ENCODE measurements around the gene LZTS3.

LZTS3 gene

GRCh38 chr20:3203315-3204123 is 30.2 kb upstream of the LZTS3 start:
- peaks cover 6% of the 10 kb centered on the region for H3K4me1 ChIP-seq (ENCODE audit: control insufficient read depth, insufficient read depth, low read length)
- H3K9ac ChIP-seq (ENCODE audit: low read depth, low read length) = peak overlapping the region; percentile 85
- no peaks in the 10 kb centered on the region for H3K27me3 ChIP-seq (ENCODE audit: control insufficient read depth, insufficient read depth, low read length)
- H3K9me3 ChIP-seq (ENCODE audit: control insufficient read depth, insufficient read depth, low read length) = no peaks in the 10 kb centered on the region
- H3K27ac ChIP-seq (ENCODE audit: low read depth, low read length) = peak overlapping the region; percentile 96
- peak overlapping the region; percentile 94 for H3K4me3 ChIP-seq (ENCODE audit: low read depth, low read length)
- H3K36me3 ChIP-seq (ENCODE audit: control insufficient read depth, insufficient read depth, low read length) = peaks cover 30% of the 10 kb centered on the region

GRCh38 chr20:3202965-3203314 is 29.6 kb upstream of the LZTS3 start:
- Histone ChIP-seq H3K27me3 (ENCODE audit: control insufficient read depth, insufficient read depth, low read length) (no peaks in the 10 kb centered on the region), H3K36me3 (ENCODE audit: control insufficient read depth, insufficient read depth, low read length) (peaks cover 31% of the 10 kb centered on the region), H3K27ac (ENCODE audit: low read depth, low read length) (no peak overlapping the region), H3K9me3 (ENCODE audit: control insufficient read depth, insufficient read depth, low read length) (no peaks in the 10 kb centered on the region), H3K4me3 (ENCODE audit: low read depth, low read length) (peak overlapping the region; percentile 94), H3K9ac (ENCODE audit: low read depth, low read length) (no peak overlapping the region), H3K4me1 (ENCODE audit: control insufficient read depth, insufficient read depth, low read length) (peaks cover 6% of the 10 kb centered on the region)

- no peak overlapping the region for H3K27ac ChIP-seq (ENCODE audit: low read depth, low read length)
- H3K36me3 ChIP-seq (ENCODE audit: control insufficient read depth, insufficient read depth, low read length) = peaks cover 48% of the 10 kb centered on the region
- H3K27me3 ChIP-seq (ENCODE audit: control insufficient read depth, insufficient read depth, low read length) = no peaks in the 10 kb centered on the region
- no peak overlapping the region for H3K4me3 ChIP-seq (ENCODE audit: low read depth, low read length)
- no peaks in the 10 kb centered on the region for H3K9me3 ChIP-seq (ENCODE audit: control insufficient read depth, insufficient read depth, low read length)
- no peak overlapping the region for H3K9ac ChIP-seq (ENCODE audit: low read depth, low read length)
- H3K4me1 ChIP-seq (ENCODE audit: control insufficient read depth, insufficient read depth, low read length) = peaks cover 6% of the 10 kb centered on the region
Measured at GRCh38 chr20:3199976-3200755, 26.8 kb upstream of the LZTS3 start.

GRCh38 chr20:3199206-3199605 is 25.9 kb upstream of the LZTS3 start:
- no peaks in the 10 kb centered on the region for H3K9me3 ChIP-seq (ENCODE audit: control insufficient read depth, insufficient read depth, low read length)

GRCh38 chr20:3195590-3196237 is 22.4 kb upstream of the LZTS3 start:
- Histone ChIP-seq H3K27ac (ENCODE audit: low read depth, low read length) (no peak overlapping the region), H3K36me3 (ENCODE audit: control insufficient read depth, insufficient read depth, low read length) (peaks cover 80% of the 10 kb centered on the region), H3K9ac (ENCODE audit: low read depth, low read length) (no peak overlapping the region), H3K27me3 (ENCODE audit: control insufficient read depth, insufficient read depth, low read length) (no peaks in the 10 kb centered on the region), H3K9me3 (ENCODE audit: control insufficient read depth, insufficient read depth, low read length) (no peaks in the 10 kb centered on the region), H3K4me3 (ENCODE audit: low read depth, low read length) (no peak overlapping the region), H3K4me1 (ENCODE audit: control insufficient read depth, insufficient read depth, low read length) (no peaks in the 10 kb centered on the region)

More at GRCh38 chr20:3199206-3199605, 25.9 kb upstream of the LZTS3 start:
- H3K4me1 ChIP-seq (ENCODE audit: control insufficient read depth, insufficient read depth, low read length) = peaks cover 6% of the 10 kb centered on the region
- no peak overlapping the region for H3K4me3 ChIP-seq (ENCODE audit: low read depth, low read length)
- H3K36me3 ChIP-seq (ENCODE audit: control insufficient read depth, insufficient read depth, low read length) = peaks cover 58% of the 10 kb centered on the region
- H3K27me3 ChIP-seq (ENCODE audit: control insufficient read depth, insufficient read depth, low read length) = no peaks in the 10 kb centered on the region
- no peak overlapping the region for H3K27ac ChIP-seq (ENCODE audit: low read depth, low read length)
- H3K9ac ChIP-seq (ENCODE audit: low read depth, low read length) = no peak overlapping the region

GRCh38 chr20:3194617-3195280 is 21.4 kb upstream of the LZTS3 start:
- H3K27me3 ChIP-seq (ENCODE audit: control insufficient read depth, insufficient read depth, low read length) = no peaks in the 10 kb centered on the region
- no peak overlapping the region for H3K9ac ChIP-seq (ENCODE audit: low read depth, low read length)
- H3K27ac ChIP-seq (ENCODE audit: low read depth, low read length) = no peak overlapping the region
- H3K4me3 ChIP-seq (ENCODE audit: low read depth, low read length) = no peak overlapping the region
- peaks cover 80% of the 10 kb centered on the region for H3K36me3 ChIP-seq (ENCODE audit: control insufficient read depth, insufficient read depth, low read length)
- no peaks in the 10 kb centered on the region for H3K4me1 ChIP-seq (ENCODE audit: control insufficient read depth, insufficient read depth, low read length)
- H3K9me3 ChIP-seq (ENCODE audit: control insufficient read depth, insufficient read depth, low read length) = no peaks in the 10 kb centered on the region

- Histone ChIP-seq H3K4me3 (ENCODE audit: low read depth, low read length) (no peak overlapping the region), H3K9me3 (ENCODE audit: control insufficient read depth, insufficient read depth, low read length) (no peaks in the 10 kb centered on the region), H3K27ac (ENCODE audit: low read depth, low read length) (no peak overlapping the region), H3K4me1 (ENCODE audit: control insufficient read depth, insufficient read depth, low read length) (0 out of 2 replicates have a peak, but pooled peaks cover 3% of the 10 kb centered on the region), H3K27me3 (ENCODE audit: control insufficient read depth, insufficient read depth, low read length) (no peaks in the 10 kb centered on the region), H3K36me3 (ENCODE audit: control insufficient read depth, insufficient read depth, low read length) (peaks cover 80% of the 10 kb centered on the region), H3K9ac (ENCODE audit: low read depth, low read length) (no peak overlapping the region)
Measured at GRCh38 chr20:3193806-3194616, 20.7 kb upstream of the LZTS3 start.

- no peak overlapping the region for H3K9ac ChIP-seq (ENCODE audit: low read depth, low read length)
- H3K4me3 ChIP-seq (ENCODE audit: low read depth, low read length) = no peak overlapping the region
- H3K27ac ChIP-seq (ENCODE audit: low read depth, low read length) = no peak overlapping the region
- H3K27me3 ChIP-seq (ENCODE audit: control insufficient read depth, insufficient read depth, low read length) = no peaks in the 10 kb centered on the region
- peaks cover 71% of the 10 kb centered on the region for H3K36me3 ChIP-seq (ENCODE audit: control insufficient read depth, insufficient read depth, low read length)
- 0 out of 2 replicates have a peak, but pooled peaks cover 3% of the 10 kb centered on the region for H3K4me1 ChIP-seq (ENCODE audit: control insufficient read depth, insufficient read depth, low read length)
- no peaks in the 10 kb centered on the region for H3K9me3 ChIP-seq (ENCODE audit: control insufficient read depth, insufficient read depth, low read length)
Measured at GRCh38 chr20:3192226-3193015, 19.1 kb upstream of the LZTS3 start.

GRCh38 chr20:3190681-3191111 is 17.3 kb upstream of the LZTS3 start:
- Histone ChIP-seq H3K9me3 (ENCODE audit: control insufficient read depth, insufficient read depth, low read length) (no peaks in the 10 kb centered on the region), H3K4me1 (ENCODE audit: control insufficient read depth, insufficient read depth, low read length) (0 out of 2 replicates have a peak, but pooled peaks cover 3% of the 10 kb centered on the region), H3K9ac (ENCODE audit: low read depth, low read length) (no peak overlapping the region), H3K27me3 (ENCODE audit: control insufficient read depth, insufficient read depth, low read length) (no peaks in the 10 kb centered on the region), H3K27ac (ENCODE audit: low read depth, low read length) (no peak overlapping the region), H3K36me3 (ENCODE audit: control insufficient read depth, insufficient read depth, low read length) (peaks cover 62% of the 10 kb centered on the region), H3K4me3 (ENCODE audit: low read depth, low read length) (no peak overlapping the region)

Data from HUES48 (cell line).